DMS153 treated with DMSO at 0.1 percent for 48 hours (cell line): Measurements from ENCODE around the gene PEMT.

Source experiments
- DNase-seq: peaks from one replicate; lab custom pipeline; 2025; ENCODE audit not compliant: unreplicated experiment; lab: John Stamatoyannopoulos, UW

The PEMT gene

DNA sequence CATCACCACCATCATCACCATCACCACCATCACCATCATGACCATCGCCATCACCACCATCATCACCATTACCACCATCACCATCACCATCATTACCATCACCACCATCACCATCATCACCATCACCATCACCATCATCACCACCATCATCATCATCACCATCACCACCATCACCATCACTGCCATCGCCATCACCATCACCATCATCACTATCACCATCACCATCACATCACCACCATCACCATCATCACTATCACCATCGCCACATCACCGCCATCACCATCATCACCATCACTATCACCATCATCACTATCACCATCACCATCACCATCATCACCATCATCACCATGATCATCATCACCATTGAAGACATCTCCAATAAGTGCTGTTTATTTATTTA is 131.5 kb downstream of the PEMT start:
- no peak for DNase-seq

DNA sequence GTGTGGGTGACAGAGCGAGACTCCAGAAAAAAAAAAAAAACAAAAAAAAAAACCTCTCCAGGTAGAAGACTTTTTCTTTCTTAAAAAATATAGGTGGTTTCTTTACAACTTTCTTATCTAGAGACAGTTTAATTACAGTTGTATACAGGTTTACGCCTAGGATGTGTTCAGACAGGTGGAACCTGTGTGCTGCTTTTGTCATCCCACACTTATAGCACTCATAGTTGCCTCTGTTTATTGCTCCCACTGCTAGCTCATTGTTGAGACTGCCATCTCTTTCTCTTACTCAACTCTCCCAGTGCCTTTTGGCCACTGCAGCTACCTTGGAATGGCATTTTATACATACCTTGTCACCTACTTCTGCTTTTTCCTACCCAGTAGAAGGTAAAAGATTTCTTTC is 133.8 kb downstream of the PEMT start:
- DNase-seq: no peak

DNA sequence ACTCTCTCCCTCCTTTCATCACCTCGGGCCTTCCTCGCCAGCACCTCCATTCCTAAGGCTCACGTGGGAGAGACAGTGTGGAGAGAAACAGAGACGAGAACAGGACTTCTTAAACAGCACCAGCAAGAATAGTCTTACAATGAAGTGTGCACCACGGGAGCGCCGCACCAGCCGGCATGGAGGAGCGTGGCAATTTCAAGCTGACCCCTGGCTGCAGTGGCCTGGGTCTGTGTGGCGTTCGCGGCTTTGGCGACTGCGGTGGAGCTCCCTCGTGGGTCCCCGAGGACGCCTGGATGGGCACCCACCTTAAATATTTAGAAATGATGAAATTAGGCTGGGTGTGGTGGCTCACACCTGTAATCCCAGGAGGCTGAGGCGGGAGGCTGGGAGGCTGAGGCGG is 135.3 kb downstream of the PEMT start:
- DNase-seq: no peak
